Breast epithelium (tissue), 4 donors: ENCODE measurements around the gene MCU. TPM values are rescaled to one million over a fixed set of nuclear protein-coding genes. Genes with fewer than 3 reads are reported as not detected.

ENCODE experiments used
- DNase-seq, 2 donors: peaks; one replicate each; pipeline ENCODE4 v3.0.0-alpha.2; 2019; ENCODE audit warnings: low spot score in 2 of 2
- H3K27ac ChIP-seq, 2 donors: fragments of 200-600 bp; sonication (generic) in 1 of 2; one replicate each; pipeline ENCODE4 v1.5.1; 2016 to 2019; ENCODE audit warnings: mild to moderate bottlenecking in 1 of 2
- H3K27me3 ChIP-seq, 2 donors: fragments of 200-600 bp; sonication (generic) in 1 of 2; one replicate each; pipeline versions ENCODE4 v1.5.1 to v1.6.0; 2017 to 2019; ENCODE audit warnings: control low read depth in 1 of 2, mild to moderate bottlenecking in 1 of 2
- H3K36me3 ChIP-seq: fragments of 200-600 bp; one replicate; pipeline ENCODE4 v1.5.1; 2019
- H3K4me1 ChIP-seq, 2 donors: fragments of 200-600 bp; sonication (generic); one replicate each; pipeline ENCODE4 v1.5.1; 2016 to 2019; ENCODE audit warnings: control low read depth in 1 of 2
- H3K4me3 ChIP-seq, 3 donors: fragments of 200-600 bp; sonication (generic); 1 replicate in 2 of 3; 2 replicates in 1 of 3; pipeline ENCODE4 v1.5.1; 2016 to 2019; ENCODE audit warnings: mild to moderate bottlenecking in 3 of 3, moderate library complexity in 2 of 3
- H3K9me3 ChIP-seq, 2 donors: fragments of 200-600 bp; sonication (generic) in 1 of 2; one replicate each; pipeline ENCODE4 v1.5.1; 2016 to 2019; ENCODE audit warnings: control low read depth in 1 of 2
- POLR2A ChIP-seq: fragments of 450-650 bp; IDR thresholded peaks from one replicate; pipeline ENCODE4 v1.6.1; 2016; ENCODE audit warnings: antibody characterized with exemption, mild to moderate bottlenecking, moderate library complexity
- POLR2AphosphoS5 ChIP-seq, 3 donors: sonication (generic); formaldehyde crosslinking; IDR thresholded peaks; one replicate each; pipeline ENCODE4 v1.6.1; 2017; ENCODE audit warnings: antibody characterized with exemption in 3 of 3
- intact Hi-C: fragments of 100-400 bp; cut with DNase I; formaldehyde crosslinking; loops from one replicate; pipeline ENCODE4 v1.15.1; 2023; ENCODE audit warnings: low total_unique reads
- total RNA-seq, 3 donors: library from RNA; depleted of rRNA; stranded (reverse); fragments of >200 nt; gene quantifications; one replicate each; pipeline ENCODE4 v1.1.0, GENCODE V29; 2016
- TF ChIP-seq, protein P1 (sequence below), 3 donors: fragments of 450-650 bp; IDR thresholded peaks; one replicate each; pipeline ENCODE4 v1.5.1; 2016 to 2017; ENCODE audit warnings: antibody characterized with exemption in 3 of 3, mild to moderate bottlenecking in 3 of 3, moderate library complexity in 3 of 3

The MCU gene
- total RNA-seq, 3 donors from 2014 or later, result 11.7 to 27.4 (median 20.6) TPM

- Histone ChIP-seq H3K4me1 (no peaks in the 10 kb centered on the region), H3K36me3 (no peaks in the 10 kb centered on the region), H3K27me3 (no peaks in the 10 kb centered on the region), H3K4me3 (no peak overlapping the region), H3K9me3 (no peaks in the 10 kb centered on the region), H3K27ac (no peak overlapping the region)
- intact Hi-C loops, result no loop called here
- DNase-seq, result no peak
- TF ChIP-seq POLR2AphosphoS5 (IDR thresholded peaks at IDR 0.05), result no peak
- TF ChIP-seq, protein P1, sequence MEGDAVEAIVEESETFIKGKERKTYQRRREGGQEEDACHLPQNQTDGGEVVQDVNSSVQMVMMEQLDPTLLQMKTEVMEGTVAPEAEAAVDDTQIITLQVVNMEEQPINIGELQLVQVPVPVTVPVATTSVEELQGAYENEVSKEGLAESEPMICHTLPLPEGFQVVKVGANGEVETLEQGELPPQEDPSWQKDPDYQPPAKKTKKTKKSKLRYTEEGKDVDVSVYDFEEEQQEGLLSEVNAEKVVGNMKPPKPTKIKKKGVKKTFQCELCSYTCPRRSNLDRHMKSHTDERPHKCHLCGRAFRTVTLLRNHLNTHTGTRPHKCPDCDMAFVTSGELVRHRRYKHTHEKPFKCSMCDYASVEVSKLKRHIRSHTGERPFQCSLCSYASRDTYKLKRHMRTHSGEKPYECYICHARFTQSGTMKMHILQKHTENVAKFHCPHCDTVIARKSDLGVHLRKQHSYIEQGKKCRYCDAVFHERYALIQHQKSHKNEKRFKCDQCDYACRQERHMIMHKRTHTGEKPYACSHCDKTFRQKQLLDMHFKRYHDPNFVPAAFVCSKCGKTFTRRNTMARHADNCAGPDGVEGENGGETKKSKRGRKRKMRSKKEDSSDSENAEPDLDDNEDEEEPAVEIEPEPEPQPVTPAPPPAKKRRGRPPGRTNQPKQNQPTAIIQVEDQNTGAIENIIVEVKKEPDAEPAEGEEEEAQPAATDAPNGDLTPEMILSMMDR (IDR thresholded peaks at IDR 0.05), result no peak
- TF ChIP-seq POLR2A, result no peak
Measured at GRCh38 chr10:72744566-72744965, 52.6 kb downstream of the MCU start.

DNA sequence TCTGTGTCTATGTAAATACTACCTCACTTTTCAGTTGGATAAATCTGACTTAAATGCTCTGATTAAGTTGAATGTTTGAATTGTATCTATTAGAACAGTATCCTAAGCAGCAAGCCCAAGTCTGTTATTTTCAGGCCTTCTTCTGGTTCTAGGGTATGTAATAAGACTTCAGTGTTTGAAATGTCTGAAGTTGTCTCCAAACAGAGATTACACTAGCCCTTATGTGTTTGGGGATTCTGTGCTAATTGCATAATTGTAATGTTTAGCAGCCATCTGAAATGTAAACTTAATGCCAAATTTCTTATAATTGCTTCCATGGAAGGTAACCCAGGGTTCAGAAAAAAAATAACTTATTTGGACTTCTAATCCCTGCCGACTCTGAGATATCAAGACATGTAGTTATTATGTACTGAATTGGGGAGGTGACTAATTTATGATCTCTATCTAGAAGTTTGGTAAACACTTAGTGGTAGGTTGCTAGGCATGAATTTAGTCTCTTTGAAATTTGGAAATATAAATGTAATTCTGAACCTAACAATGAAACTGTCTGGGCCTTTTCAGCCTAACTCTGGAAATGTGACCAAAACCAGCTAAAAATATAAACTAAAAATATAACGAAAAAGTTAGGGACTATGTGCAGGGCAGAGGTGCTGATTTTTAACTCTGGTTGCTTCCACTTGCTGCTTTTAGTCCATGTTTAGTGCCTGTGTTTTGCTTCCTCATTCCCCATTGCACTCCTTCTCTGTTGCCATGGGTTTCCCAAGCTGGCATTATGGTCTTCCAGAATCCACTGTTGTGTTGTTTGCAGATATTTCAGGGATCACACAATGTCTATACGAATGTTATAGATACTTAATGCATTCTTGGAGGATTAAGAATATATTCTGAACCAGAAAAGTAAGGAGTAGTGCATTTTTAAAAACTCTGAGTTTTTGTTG lies 54.8 kb downstream of the MCU start:
- no peak for TF ChIP-seq POLR2AphosphoS5 (IDR thresholded peaks at IDR 0.05)
- TF ChIP-seq, protein P1 (IDR thresholded peaks at IDR 0.05), result no peak
- no peak for DNase-seq
- no peak overlapping the region for H3K4me3 ChIP-seq
- H3K36me3 ChIP-seq, result no peaks in the 10 kb centered on the region
- H3K9me3 ChIP-seq, result no peaks in the 10 kb centered on the region
- no peaks in the 10 kb centered on the region for H3K4me1 ChIP-seq
- H3K27ac ChIP-seq, result no peak overlapping the region
- intact Hi-C loops, result no loop called here
- no peaks in the 10 kb centered on the region for H3K27me3 ChIP-seq

DNA sequence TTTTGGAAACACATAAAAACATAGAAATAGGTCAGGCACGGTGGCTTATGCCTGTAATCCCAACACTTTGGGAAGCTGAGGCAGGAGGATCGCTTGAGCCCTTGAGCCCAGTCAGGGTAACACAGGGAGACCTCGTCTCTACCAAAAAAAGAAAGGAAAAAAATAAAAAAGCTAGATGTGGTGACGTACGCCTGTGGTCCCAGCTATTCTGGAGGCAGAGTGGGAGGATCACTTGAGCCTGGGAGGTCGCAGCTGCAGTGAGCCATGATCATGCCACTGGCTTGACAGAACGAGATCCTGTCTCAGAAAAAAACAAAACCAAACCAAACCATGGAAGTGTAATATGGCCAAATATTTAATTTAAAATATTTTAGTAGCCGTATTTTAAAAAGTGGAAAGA lies 55.6 kb downstream of the MCU start:
- Histone ChIP-seq H3K4me3 (no peak overlapping the region), H3K27ac (no peak overlapping the region), H3K27me3 (no peaks in the 10 kb centered on the region), H3K4me1 (no peaks in the 10 kb centered on the region), H3K36me3 (no peaks in the 10 kb centered on the region), H3K9me3 (no peaks in the 10 kb centered on the region)
- TF ChIP-seq, protein P1 (IDR thresholded peaks at IDR 0.05), result no peak
- TF ChIP-seq POLR2A (no peak), POLR2AphosphoS5 (IDR thresholded peaks at IDR 0.05) (no peak)
- intact Hi-C loops, result no loop called here
- DNase-seq, result no peak

DNA sequence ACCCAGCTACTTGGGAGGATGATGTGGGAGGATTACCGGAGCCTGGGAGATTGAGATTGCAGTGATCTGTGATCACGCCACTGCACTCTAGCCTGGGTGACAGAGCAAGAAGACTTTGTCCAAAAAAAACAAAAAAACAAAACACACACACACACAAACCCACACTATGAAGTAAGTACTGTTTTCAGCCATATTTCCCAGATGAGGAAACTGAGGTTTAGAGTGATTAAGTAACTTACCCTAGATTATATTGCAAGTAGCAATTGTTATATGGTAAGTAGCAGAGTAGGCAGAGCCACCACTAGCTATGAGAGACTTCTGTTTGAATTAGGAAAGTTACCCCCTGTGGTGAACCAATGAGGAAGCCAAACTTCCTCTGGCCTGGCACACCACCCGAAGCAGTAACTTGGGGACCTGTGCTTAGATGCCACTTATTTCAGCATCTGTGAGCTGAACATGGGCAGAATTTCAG lies 61.9 kb downstream of the MCU start:
- Histone ChIP-seq H3K9me3 (no peaks in the 10 kb centered on the region), H3K36me3 (no peaks in the 10 kb centered on the region), H3K27me3 (no peaks in the 10 kb centered on the region), H3K4me1 (no peaks in the 10 kb centered on the region), H3K4me3 (no peak overlapping the region), H3K27ac (no peak overlapping the region)
- TF ChIP-seq, protein P1 (IDR thresholded peaks at IDR 0.05), result no peak
- TF ChIP-seq POLR2AphosphoS5 (IDR thresholded peaks at IDR 0.05) (no peak), POLR2A (no peak)
- no peak for DNase-seq
- intact Hi-C loops, result no loop called here

DNA sequence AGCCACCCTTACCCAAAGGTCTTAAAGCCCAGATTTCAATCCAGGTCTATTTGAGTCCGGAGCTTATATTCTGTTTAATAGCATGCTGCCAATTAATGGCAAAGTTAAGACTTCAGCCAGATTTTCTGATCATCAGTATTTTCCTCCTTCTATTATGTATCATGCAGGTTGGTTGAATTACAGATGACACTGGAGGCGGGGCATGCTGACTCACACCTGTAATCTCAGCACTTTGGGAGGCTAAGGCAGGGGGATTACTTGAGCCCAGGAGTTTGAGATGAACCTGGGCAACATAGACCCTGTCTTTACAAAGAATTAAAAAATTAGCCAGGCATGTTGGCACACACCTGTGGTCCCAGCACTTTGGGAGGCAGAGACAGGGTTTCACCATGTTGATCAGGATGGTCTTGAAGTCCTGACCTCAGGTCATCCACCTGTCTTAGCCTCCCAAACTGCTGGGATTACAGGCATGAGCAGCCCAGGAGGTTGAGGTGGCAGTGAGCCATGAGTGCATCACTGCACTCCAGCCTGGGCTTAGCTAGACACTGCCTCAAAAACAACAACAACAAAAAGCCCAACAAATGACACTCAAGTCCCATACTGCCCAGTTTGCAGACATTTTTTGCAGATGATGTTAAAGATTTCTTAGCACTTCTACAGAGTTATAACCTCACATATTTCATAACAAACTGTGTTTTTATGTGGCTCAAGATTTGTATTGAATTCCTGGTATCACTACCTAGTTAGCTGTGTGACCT lies 62.5 kb downstream of the MCU start:
- H3K4me1 ChIP-seq, result no peaks in the 10 kb centered on the region
- H3K27me3 ChIP-seq, result no peaks in the 10 kb centered on the region
- no peaks in the 10 kb centered on the region for H3K9me3 ChIP-seq
- no peak for DNase-seq
- H3K27ac ChIP-seq, result no peak overlapping the region
- TF ChIP-seq, protein P1 (IDR thresholded peaks at IDR 0.05), result no peak
- no peak for TF ChIP-seq POLR2AphosphoS5 (IDR thresholded peaks at IDR 0.05)
- TF ChIP-seq POLR2A, result no peak
- no peaks in the 10 kb centered on the region for H3K36me3 ChIP-seq
- H3K4me3 ChIP-seq, result no peak overlapping the region
- intact Hi-C loops, result no loop called here
